Measurements from ENCODE around the gene S100A2.

Gene S100A2

DNA sequence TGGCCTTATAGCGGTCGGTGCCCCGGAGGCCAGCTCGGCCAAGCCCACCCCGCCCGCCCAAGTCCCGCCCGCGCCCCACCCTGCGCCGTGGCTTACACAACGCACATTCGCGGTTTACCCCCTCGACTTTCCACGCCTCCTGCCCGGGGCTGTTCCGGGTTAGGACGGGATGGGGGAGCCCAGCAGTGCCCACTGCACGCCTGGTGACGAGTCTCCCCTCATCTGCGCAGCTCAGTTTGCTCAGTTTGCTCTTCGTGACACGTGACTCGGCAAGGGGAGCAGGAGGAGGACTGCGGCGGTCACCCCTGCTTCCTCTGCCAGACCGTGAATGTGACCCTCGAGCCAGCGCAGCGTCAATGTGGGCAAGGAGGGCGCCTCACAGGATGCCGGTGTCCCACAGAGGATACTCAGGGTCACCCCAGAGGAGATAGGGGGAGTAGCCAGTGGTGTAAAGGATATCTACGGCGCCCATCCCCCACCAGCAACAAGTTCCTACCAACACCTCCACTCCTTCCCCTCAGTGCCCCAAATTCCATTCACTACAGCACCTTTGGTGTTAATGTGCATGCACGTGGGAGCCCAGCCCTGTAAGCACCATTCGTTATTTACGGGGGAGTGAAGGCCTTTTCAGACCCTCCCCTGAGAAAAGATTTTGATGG is 29.5 kb downstream of the S100A2 start:
- H3K36me3 ChIP-seq (ENCODE audit: control insufficient read depth, insufficient read depth, low read length): no peaks in the 10 kb centered on the region
- H3K9me3 ChIP-seq (ENCODE audit: control insufficient read depth, insufficient read depth, low read length): no peaks in the 10 kb centered on the region
- H3K9ac ChIP-seq (ENCODE audit: low read depth, low read length): no peak overlapping the region
- peak overlapping the region; percentile 53 for H3K4me3 ChIP-seq (ENCODE audit: low read depth, low read length)
- H3K27ac ChIP-seq (ENCODE audit: low read depth, low read length): no peak overlapping the region
- peaks cover 29% of the 10 kb centered on the region for H3K4me1 ChIP-seq (ENCODE audit: control insufficient read depth, insufficient read depth, low read length)
- H3K27me3 ChIP-seq (ENCODE audit: control insufficient read depth, insufficient read depth, low read length): peaks cover 36% of the 10 kb centered on the region

DNA sequence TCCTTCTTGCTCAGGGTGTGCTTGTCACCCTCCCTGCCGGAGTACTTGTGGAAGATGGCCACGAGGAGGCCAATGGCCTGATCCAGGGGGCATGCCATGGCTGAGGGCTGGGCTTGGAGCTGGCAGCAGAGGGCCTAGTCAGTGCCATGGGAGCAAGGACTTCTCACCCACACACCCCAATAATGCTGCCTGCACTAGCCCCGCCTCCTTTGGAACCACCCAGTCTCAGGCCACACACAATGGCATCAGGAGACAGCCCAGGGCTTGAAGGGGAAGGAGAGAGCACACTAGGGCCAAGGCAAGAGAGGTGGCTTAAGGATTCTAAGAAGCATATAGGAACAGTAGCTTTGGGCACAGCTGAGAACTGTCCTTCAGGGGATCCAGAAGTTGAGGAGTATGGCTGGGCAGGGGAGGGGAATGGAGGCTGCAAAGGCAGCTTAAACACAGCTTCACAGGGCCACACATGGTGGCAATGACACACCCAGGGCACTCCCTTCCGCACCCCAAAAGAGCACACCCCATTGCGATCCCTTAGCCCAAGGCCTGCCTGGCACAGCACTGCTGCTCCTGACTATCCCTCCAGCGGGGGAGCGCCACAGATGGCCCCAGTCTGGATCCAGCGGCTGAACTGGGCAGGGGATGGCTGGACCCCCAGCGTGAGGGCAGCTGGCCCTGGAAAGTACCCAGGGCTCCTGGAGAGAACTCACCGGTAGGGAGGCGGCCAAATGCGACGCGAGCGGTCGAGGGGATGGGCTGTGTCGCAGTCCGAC is 30.2 kb downstream of the S100A2 start, which contains the start of gene S100A6:
S100A6 (minus strand) TSS at position 750 of the 770 bp plus-strand sequence; CDS start at position 98, 652 bp downstream.
- H3K27me3 ChIP-seq (ENCODE audit: control insufficient read depth, insufficient read depth, low read length): peaks cover 36% of the 10 kb centered on the region
- H3K36me3 ChIP-seq (ENCODE audit: control insufficient read depth, insufficient read depth, low read length): no peaks in the 10 kb centered on the region
- H3K27ac ChIP-seq (ENCODE audit: low read depth, low read length): no peak within 1 kb of the TSS
- peak within 1 kb of the TSS; percentile 53 for H3K4me3 ChIP-seq (ENCODE audit: low read depth, low read length)
- H3K9me3 ChIP-seq (ENCODE audit: control insufficient read depth, insufficient read depth, low read length): no peaks in the 10 kb centered on the region
- peaks cover 29% of the 10 kb centered on the region for H3K4me1 ChIP-seq (ENCODE audit: control insufficient read depth, insufficient read depth, low read length)
- no peak within 1 kb of the TSS for H3K9ac ChIP-seq (ENCODE audit: low read depth, low read length)

DNA sequence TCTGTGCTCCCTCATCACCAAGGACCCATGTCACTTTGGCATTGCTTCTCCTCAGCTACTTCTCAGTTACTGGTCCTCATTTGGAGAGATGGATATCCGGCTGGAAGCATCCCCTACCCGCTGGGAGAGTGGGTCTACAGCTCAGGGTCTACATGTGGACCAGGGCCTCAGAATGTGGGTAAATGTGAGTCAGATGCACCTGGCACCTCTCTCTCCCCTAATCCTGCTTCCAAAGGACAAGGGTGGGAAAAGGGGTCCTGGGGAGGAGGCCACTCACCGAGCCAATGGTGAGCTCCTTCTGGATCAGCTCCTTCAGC is 30.8 kb downstream of the S100A2 start:
- Histone ChIP-seq H3K4me1 (ENCODE audit: control insufficient read depth, insufficient read depth, low read length) (peaks cover 29% of the 10 kb centered on the region), H3K9ac (ENCODE audit: low read depth, low read length) (no peak overlapping the region), H3K9me3 (ENCODE audit: control insufficient read depth, insufficient read depth, low read length) (no peaks in the 10 kb centered on the region), H3K4me3 (ENCODE audit: low read depth, low read length) (peak overlapping the region; percentile 53; the same call in 1 of the 2 replicates), H3K27me3 (ENCODE audit: control insufficient read depth, insufficient read depth, low read length) (peaks cover 36% of the 10 kb centered on the region), H3K27ac (ENCODE audit: low read depth, low read length) (no peak overlapping the region), H3K36me3 (ENCODE audit: control insufficient read depth, insufficient read depth, low read length) (no peaks in the 10 kb centered on the region)

DNA sequence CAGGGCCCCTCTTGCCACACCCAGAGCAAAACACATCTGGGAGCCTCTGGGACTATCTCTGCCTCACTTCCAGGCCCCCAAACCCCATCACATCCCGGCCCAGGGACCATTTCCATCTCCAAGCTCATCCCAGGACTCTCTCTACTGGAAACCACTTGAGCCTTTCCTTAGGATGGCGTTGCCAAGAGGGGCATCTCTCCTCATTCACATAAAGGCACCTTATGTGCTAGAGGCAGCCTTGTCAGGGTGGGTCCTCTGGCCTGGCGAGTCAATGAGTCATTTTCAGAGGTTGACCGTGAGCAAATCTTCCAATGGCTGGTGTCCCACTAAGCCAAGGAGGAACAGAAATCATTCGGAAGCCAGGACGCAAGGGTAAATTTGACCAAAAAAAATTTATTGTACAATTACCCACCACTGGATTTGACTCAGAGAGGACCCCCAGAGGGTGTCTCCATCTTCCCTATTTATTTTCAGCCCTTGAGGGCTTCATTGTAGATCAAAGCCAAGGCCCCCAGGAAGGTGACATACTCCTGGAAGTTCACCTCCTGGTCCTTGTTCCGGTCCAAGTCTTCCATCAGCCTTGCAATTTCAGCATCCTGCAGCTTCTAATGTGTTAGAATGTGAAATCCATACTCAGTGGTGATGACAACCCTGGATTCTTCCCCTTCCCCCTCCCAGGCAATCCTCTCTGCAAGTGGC is 31.3 kb downstream of the S100A2 start:
- Histone ChIP-seq H3K27ac (ENCODE audit: low read depth, low read length) (no peak overlapping the region), H3K9me3 (ENCODE audit: control insufficient read depth, insufficient read depth, low read length) (no peaks in the 10 kb centered on the region), H3K9ac (ENCODE audit: low read depth, low read length) (no peak overlapping the region), H3K27me3 (ENCODE audit: control insufficient read depth, insufficient read depth, low read length) (peaks cover 36% of the 10 kb centered on the region), H3K4me1 (ENCODE audit: control insufficient read depth, insufficient read depth, low read length) (peaks cover 29% of the 10 kb centered on the region), H3K4me3 (ENCODE audit: low read depth, low read length) (no peak overlapping the region), H3K36me3 (ENCODE audit: control insufficient read depth, insufficient read depth, low read length) (no peaks in the 10 kb centered on the region)

DNA sequence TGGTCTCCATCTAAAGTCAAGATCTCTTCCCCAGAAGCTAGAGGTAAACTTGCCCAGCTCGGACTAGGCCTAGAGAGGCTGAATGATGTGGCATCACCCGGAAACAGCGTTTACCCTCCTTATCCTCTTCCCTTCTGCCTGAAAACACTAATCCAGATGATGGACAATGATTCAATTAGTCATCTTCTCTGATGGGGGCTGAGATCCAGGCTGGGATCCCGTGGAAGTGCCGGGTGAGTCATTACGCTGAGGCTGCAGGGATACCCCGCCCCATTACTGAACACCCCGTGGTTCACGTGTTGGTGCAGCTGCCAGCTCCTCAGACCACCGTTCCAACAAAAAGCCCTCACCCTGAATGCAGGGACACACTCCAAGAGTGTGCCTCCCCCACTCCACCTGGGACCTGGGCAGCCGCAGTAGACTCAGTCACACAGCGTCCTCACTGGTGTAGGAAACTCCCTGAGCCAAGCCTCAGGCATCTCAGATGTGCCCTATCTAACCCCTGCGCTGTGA is 31.9 kb downstream of the S100A2 start:
- H3K27ac ChIP-seq (ENCODE audit: low read depth, low read length): no peak overlapping the region
- peak overlapping the region; percentile 57 for H3K4me3 ChIP-seq (ENCODE audit: low read depth, low read length)
- no peak overlapping the region for H3K9ac ChIP-seq (ENCODE audit: low read depth, low read length)
- no peaks in the 10 kb centered on the region for H3K36me3 ChIP-seq (ENCODE audit: control insufficient read depth, insufficient read depth, low read length)
- H3K4me1 ChIP-seq (ENCODE audit: control insufficient read depth, insufficient read depth, low read length): peaks cover 29% of the 10 kb centered on the region
- H3K27me3 ChIP-seq (ENCODE audit: control insufficient read depth, insufficient read depth, low read length): peaks cover 36% of the 10 kb centered on the region
- no peaks in the 10 kb centered on the region for H3K9me3 ChIP-seq (ENCODE audit: control insufficient read depth, insufficient read depth, low read length)

DNA sequence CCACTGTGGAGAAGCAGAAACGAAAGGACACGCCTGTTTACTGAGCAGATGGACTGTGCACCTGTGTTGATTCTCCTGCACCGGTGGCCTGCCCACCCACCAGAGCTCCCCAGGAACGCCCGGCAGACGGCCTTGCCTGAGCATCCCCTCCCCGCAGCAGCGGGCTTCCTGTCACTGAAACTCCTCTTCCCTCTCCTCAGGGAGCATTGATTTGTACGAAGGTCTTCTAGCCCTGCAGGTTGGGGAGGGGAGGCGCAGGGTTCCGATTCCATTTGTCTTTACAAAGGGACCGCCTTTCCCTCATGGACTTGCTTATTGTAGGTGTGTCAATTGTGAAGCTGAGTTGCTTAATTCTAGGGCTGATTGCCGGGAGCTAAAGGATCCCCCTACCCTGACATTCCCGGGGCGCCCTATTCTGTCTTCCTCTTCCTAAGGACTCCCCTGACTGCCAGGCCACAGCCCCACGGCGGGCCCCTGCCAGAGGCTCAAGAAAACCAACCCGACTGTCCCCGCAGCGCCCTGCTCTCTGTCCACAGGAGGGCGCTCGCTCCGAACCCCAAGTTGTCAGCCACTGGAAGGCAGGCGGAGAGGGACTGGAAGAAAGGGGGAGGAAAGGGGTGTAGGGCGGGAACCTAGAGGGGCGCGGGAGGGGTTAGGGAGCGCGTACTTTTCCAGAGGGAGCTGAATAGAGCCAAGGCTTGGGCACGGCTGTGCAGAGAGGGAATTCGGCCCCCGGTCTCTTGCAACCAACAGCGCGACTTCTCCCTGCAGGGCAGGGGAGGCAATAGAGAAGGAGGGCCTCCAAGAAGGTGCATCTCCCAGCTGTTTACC is 32.7 kb downstream of the S100A2 start:
- H3K9ac ChIP-seq (ENCODE audit: low read depth, low read length): no peak overlapping the region
- H3K36me3 ChIP-seq (ENCODE audit: control insufficient read depth, insufficient read depth, low read length): no peaks in the 10 kb centered on the region
- H3K4me3 ChIP-seq (ENCODE audit: low read depth, low read length): peak overlapping the region; percentile 57
- no peaks in the 10 kb centered on the region for H3K9me3 ChIP-seq (ENCODE audit: control insufficient read depth, insufficient read depth, low read length)
- H3K4me1 ChIP-seq (ENCODE audit: control insufficient read depth, insufficient read depth, low read length): peaks cover 24% of the 10 kb centered on the region
- H3K27ac ChIP-seq (ENCODE audit: low read depth, low read length): peak overlapping the region; percentile 48
- peaks cover 36% of the 10 kb centered on the region for H3K27me3 ChIP-seq (ENCODE audit: control insufficient read depth, insufficient read depth, low read length)

DNA sequence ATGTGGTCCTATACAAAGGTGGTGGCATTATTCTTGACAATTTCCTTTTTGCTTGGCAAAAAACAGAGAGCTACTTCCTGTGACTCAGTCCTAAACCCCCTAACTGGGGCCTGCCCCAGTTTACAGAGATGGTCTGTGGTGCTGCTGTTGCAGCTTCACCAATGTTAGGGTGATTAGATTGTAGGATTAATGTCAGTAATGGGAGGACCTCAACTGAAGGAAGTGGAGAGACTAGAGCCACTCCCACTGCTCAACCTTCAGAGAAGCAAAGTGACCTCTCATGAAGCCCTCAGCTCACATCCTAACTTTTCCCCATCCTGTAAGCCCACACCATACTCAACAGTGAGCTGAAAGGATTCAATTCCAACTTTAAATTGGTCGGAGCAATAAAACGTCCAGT is 33.5 kb downstream of the S100A2 start:
- peaks cover 24% of the 10 kb centered on the region for H3K4me1 ChIP-seq (ENCODE audit: control insufficient read depth, insufficient read depth, low read length)
- H3K4me3 ChIP-seq (ENCODE audit: low read depth, low read length): 0 out of 2 replicates have a peak overlapping the region, but pooled peaks have one; percentile 57
- H3K36me3 ChIP-seq (ENCODE audit: control insufficient read depth, insufficient read depth, low read length): no peaks in the 10 kb centered on the region
- no peaks in the 10 kb centered on the region for H3K9me3 ChIP-seq (ENCODE audit: control insufficient read depth, insufficient read depth, low read length)
- no peak overlapping the region for H3K27ac ChIP-seq (ENCODE audit: low read depth, low read length)
- H3K9ac ChIP-seq (ENCODE audit: low read depth, low read length): no peak overlapping the region
- H3K27me3 ChIP-seq (ENCODE audit: control insufficient read depth, insufficient read depth, low read length): peaks cover 36% of the 10 kb centered on the region

DNA sequence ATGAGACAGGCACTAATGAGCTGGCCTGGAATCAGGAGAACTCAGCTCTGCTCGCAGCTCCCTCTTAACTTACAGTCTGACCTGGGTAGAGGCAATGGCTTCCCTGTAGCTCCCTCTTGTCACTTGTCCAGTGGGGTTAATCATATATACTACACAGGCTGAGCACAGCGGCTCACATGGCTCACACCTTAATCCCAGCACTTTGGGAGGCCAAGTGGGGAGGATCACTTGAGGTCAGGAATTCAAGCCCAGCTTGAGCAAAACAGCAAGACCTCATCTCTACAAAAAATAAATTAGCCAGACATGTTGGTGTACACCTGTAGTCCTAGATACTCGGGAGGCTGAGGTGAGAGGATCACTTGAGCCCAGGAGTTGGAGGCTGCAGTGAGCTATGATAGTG is 34.0 kb downstream of the S100A2 start:
- Histone ChIP-seq H3K36me3 (ENCODE audit: control insufficient read depth, insufficient read depth, low read length) (no peaks in the 10 kb centered on the region), H3K27me3 (ENCODE audit: control insufficient read depth, insufficient read depth, low read length) (peaks cover 31% of the 10 kb centered on the region), H3K27ac (ENCODE audit: low read depth, low read length) (no peak overlapping the region), H3K4me1 (ENCODE audit: control insufficient read depth, insufficient read depth, low read length) (peaks cover 29% of the 10 kb centered on the region), H3K9ac (ENCODE audit: low read depth, low read length) (no peak overlapping the region), H3K4me3 (ENCODE audit: low read depth, low read length) (no peak overlapping the region), H3K9me3 (ENCODE audit: control insufficient read depth, insufficient read depth, low read length) (no peaks in the 10 kb centered on the region)

DNA sequence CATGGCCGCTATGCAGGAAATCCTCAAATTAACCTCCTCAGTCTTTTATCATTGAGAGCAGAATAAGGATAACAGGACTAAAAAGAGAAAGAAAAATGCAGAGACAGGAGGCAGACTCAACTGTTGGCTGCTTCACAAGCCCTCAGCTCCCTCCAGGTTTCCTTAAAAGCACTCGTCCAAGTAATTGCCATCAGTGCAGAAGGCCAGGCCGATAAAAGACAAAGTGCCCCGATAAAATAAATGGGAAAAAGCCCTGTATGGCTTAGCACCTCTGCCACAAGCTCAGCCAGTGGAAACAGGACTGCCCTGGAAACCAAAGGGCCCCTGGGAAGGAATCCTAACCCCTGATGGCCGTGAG is 38.0 kb downstream of the S100A2 start:
- Histone ChIP-seq H3K27me3 (ENCODE audit: control insufficient read depth, insufficient read depth, low read length) (no peaks in the 10 kb centered on the region), H3K27ac (ENCODE audit: low read depth, low read length) (peak overlapping the region; percentile 45), H3K9ac (ENCODE audit: low read depth, low read length) (no peak overlapping the region), H3K9me3 (ENCODE audit: control insufficient read depth, insufficient read depth, low read length) (no peaks in the 10 kb centered on the region), H3K4me1 (ENCODE audit: control insufficient read depth, insufficient read depth, low read length) (peaks cover 18% of the 10 kb centered on the region), H3K36me3 (ENCODE audit: control insufficient read depth, insufficient read depth, low read length) (no peaks in the 10 kb centered on the region), H3K4me3 (ENCODE audit: low read depth, low read length) (no peak overlapping the region)

DNA sequence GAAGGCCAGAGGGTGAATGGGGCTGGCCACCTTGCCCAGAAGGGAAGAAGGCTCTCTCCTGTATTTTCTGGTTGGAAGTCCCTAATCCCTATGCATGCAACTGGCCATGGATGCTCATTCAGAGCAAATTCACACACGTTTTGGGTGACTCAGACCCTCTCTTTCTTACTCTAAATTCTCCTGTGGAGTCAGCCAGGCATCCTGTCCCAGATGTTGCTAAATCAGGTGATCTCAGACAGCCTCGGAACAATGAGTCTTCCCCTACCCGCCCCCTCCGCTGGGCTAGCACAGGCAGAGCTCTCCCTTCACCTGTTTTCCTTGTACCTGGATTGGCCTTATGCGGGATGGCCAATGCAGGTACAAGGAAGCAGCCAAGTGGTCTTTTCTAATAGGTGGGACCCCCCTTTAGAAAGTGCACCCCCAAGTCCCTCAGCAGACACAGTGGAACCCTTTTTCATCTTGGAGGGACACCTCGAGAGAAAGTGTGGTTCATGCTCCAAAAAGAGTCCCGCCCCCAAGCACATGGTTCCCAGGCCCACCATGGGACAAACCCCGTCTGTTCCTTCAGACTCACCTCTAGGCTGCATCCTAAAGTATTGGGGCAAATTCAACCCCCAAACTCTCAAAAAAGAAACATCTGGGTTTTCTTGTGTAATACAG is 38.5 kb downstream of the S100A2 start:
- no peaks in the 10 kb centered on the region for H3K27me3 ChIP-seq (ENCODE audit: control insufficient read depth, insufficient read depth, low read length)
- H3K4me3 ChIP-seq (ENCODE audit: low read depth, low read length): no peak overlapping the region

More for the DNA sequence above, 38.5 kb downstream of the S100A2 start:
- H3K9ac ChIP-seq (ENCODE audit: low read depth, low read length): no peak overlapping the region
- H3K36me3 ChIP-seq (ENCODE audit: control insufficient read depth, insufficient read depth, low read length): no peaks in the 10 kb centered on the region
- peaks cover 13% of the 10 kb centered on the region for H3K4me1 ChIP-seq (ENCODE audit: control insufficient read depth, insufficient read depth, low read length)
- no peaks in the 10 kb centered on the region for H3K9me3 ChIP-seq (ENCODE audit: control insufficient read depth, insufficient read depth, low read length)
- H3K27ac ChIP-seq (ENCODE audit: low read depth, low read length): peak overlapping the region; percentile 78

Measured in HUES48 (cell line).